Parathyroid adenoma (tissue), 2 donors: Measurements from ENCODE around the gene CYB5D1.

Experiments used
- H2AFZ ChIP-seq: fragments of 300-600 bp; sonication (generic); one replicate; pipeline ENCODE4 v1.7.0; 2017; ENCODE audit warnings: antibody characterized with exemption, mild to moderate bottlenecking
- H3K27ac ChIP-seq: fragments of 300-600 bp; sonication (generic); one replicate; pipeline ENCODE4 v1.7.0; 2017
- H3K27me3 ChIP-seq: fragments of 300-600 bp; sonication (generic); one replicate; pipeline ENCODE4 v1.7.0; 2017; ENCODE audit warnings: low read length; ENCODE audit not compliant: control insufficient read depth, insufficient read depth
- H3K36me3 ChIP-seq: fragments of 300-600 bp; sonication (generic); one replicate; pipeline ENCODE4 v1.7.0; 2017; ENCODE audit warnings: low read length; ENCODE audit not compliant: control insufficient read depth, insufficient read depth
- H3K4me1 ChIP-seq: fragments of 300-600 bp; sonication (generic); one replicate; pipeline ENCODE4 v1.7.0; 2017; ENCODE audit warnings: control low read depth
- H3K4me2 ChIP-seq: fragments of 300-600 bp; sonication (generic); one replicate; pipeline ENCODE4 v1.7.0; 2017; ENCODE audit warnings: low read length
- H3K4me3 ChIP-seq: fragments of 300-600 bp; sonication (generic); one replicate; pipeline ENCODE4 v1.7.0; 2017; ENCODE audit warnings: low read depth, low read length
- H3K79me2 ChIP-seq: fragments of 300-600 bp; sonication (generic); one replicate; pipeline ENCODE4 v1.7.0; 2017; ENCODE audit warnings: control low read depth
- H3K9ac ChIP-seq: fragments of 300-600 bp; sonication (generic); one replicate; pipeline ENCODE4 v1.7.0; 2017; ENCODE audit warnings: mild to moderate bottlenecking
- H3K9me3 ChIP-seq: fragments of 300-600 bp; sonication (generic); one replicate; pipeline ENCODE4 v1.7.0; 2017; ENCODE audit warnings: low read length; ENCODE audit not compliant: control insufficient read depth
- TF ChIP-seq, protein P1 (sequence below): fragments of 300-600 bp; sonication (generic); IDR thresholded peaks from one replicate; pipeline ENCODE4 v1.7.0; 2017; ENCODE audit warnings: antibody characterized with exemption, mild to moderate bottlenecking
- donor health status: primary hyperparathyroidism.

CYB5D1 gene

DNA sequence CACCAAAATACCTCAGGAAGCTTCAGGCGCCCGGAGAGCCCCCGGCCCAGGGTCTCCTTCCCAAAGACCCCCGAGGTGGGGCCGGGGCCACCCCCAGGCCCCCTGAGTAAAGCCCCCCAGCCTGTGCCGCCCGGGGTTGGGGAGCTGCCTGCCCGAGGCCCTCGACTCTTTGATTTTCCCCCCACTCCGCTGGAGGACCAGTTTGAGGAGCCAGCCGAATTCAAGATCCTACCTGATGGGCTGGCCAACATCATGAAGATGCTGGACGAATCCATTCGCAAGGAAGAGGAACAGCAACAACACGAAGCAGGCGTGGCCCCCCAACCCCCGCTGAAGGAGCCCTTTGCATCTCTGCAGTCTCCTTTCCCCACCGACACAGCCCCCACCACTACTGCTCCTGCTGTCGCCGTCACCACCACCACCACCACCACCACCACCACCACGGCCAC is 9.6 kb upstream of the CYB5D1 start:
- peaks cover 13% of the 10 kb centered on the region for H3K4me1 ChIP-seq
- TF ChIP-seq, protein P1, sequence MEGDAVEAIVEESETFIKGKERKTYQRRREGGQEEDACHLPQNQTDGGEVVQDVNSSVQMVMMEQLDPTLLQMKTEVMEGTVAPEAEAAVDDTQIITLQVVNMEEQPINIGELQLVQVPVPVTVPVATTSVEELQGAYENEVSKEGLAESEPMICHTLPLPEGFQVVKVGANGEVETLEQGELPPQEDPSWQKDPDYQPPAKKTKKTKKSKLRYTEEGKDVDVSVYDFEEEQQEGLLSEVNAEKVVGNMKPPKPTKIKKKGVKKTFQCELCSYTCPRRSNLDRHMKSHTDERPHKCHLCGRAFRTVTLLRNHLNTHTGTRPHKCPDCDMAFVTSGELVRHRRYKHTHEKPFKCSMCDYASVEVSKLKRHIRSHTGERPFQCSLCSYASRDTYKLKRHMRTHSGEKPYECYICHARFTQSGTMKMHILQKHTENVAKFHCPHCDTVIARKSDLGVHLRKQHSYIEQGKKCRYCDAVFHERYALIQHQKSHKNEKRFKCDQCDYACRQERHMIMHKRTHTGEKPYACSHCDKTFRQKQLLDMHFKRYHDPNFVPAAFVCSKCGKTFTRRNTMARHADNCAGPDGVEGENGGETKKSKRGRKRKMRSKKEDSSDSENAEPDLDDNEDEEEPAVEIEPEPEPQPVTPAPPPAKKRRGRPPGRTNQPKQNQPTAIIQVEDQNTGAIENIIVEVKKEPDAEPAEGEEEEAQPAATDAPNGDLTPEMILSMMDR = no peak
- no peaks in the 10 kb centered on the region for H3K27me3 ChIP-seq
- no peak overlapping the region for H3K9ac ChIP-seq
- no peak overlapping the region for H2AFZ ChIP-seq
- no peak overlapping the region for H3K27ac ChIP-seq
- peaks cover 3% of the 10 kb centered on the region for H3K79me2 ChIP-seq
- H3K4me2 ChIP-seq = no peak overlapping the region
- no peak overlapping the region for H3K4me3 ChIP-seq
- H3K36me3 ChIP-seq = no peaks in the 10 kb centered on the region
- no peaks in the 10 kb centered on the region for H3K9me3 ChIP-seq

DNA sequence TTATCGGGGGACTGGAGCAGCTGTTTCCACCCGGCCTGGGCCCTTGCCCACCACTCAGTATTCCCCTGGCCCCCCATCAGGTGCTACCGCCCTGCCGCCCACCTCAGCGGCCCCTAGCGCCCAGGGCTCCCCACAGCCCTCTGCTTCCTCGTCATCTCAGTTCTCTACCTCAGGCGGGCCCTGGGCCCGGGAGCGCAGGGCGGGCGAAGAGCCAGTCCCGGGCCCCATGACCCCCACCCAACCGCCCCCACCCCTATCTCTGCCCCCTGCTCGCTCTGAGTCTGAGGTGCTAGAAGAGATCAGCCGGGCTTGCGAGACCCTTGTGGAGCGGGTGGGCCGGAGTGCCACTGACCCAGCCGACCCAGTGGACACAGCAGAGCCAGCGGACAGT is 9.1 kb upstream of the CYB5D1 start:
- TF ChIP-seq, protein P1 = no peak
- H3K9ac ChIP-seq = no peak overlapping the region
- no peak overlapping the region for H3K27ac ChIP-seq
- peaks cover 3% of the 10 kb centered on the region for H3K79me2 ChIP-seq
- no peak overlapping the region for H2AFZ ChIP-seq
- H3K9me3 ChIP-seq = no peaks in the 10 kb centered on the region
- no peaks in the 10 kb centered on the region for H3K36me3 ChIP-seq
- no peak overlapping the region for H3K4me3 ChIP-seq
- H3K27me3 ChIP-seq = no peaks in the 10 kb centered on the region
- no peak overlapping the region for H3K4me2 ChIP-seq
- peaks cover 13% of the 10 kb centered on the region for H3K4me1 ChIP-seq

DNA sequence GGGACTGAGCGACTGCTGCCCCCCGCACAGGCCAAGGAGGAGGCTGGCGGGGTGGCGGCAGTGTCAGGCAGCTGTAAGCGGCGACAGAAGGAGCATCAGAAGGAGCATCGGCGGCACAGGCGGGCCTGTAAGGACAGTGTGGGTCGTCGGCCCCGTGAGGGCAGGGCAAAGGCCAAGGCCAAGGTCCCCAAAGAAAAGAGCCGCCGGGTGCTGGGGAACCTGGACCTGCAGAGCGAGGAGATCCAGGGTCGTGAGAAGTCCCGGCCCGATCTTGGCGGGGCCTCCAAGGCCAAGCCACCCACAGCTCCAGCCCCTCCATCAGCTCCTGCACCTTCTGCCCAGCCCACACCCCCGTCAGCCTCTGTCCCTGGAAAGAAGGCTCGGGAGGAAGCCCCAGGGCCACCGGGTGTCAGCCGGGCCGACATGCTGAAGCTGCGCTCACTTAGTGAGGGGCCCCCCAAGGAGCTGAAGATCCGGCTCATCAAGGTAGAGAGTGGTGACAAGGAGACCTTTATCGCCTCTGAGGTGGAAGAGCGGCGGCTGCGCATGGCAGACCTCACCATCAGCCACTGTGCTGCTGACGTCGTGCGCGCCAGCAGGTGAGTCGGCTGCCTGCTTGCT is 8.6 kb upstream of the CYB5D1 start:
- Histone ChIP-seq H3K27me3 (no peaks in the 10 kb centered on the region), H3K4me3 (no peak overlapping the region), H3K36me3 (no peaks in the 10 kb centered on the region), H3K9me3 (no peaks in the 10 kb centered on the region), H3K27ac (no peak overlapping the region), H3K79me2 (peaks cover under 1% of the 10 kb centered on the region), H2AFZ (no peak overlapping the region), H3K4me1 (peaks cover 13% of the 10 kb centered on the region), H3K9ac (no peak overlapping the region), H3K4me2 (no peak overlapping the region)
- TF ChIP-seq, protein P1 = no peak

DNA sequence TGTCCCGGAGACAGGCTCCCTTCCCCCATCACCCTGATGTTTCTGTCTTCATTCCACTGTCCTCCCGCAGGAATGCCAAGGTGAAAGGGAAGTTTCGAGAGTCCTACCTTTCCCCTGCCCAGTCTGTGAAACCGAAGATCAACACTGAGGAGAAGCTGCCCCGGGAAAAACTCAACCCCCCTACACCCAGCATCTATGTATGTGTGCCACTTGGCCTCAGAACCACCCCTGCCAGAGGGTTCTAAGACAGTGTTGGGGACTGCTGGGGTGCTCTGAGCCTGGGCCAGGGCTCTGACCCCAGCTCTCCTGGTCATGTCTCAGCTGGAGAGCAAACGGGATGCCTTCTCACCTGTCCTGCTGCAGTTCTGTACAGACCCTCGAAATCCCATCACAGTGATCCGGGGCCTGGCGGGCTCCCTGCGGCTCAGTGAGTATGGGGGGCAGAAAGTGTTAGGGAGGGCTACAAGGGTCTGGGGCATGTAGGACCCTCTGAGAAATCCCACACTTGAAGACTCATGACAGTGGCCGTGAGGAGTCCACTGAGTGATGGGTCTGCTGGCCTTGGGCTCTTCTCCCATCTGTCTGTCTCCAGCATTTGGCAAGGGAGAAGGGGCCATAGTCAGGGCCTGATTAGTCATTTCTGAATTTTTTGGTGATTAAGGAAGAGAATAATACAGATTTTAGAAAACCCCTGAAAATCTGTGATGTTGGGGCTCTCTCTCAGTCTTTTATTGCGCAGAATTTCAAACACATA is 7.9 kb upstream of the CYB5D1 start:
- Histone ChIP-seq H3K4me3 (no peak overlapping the region), H3K36me3 (no peaks in the 10 kb centered on the region), H3K9ac (no peak overlapping the region), H3K4me1 (peaks cover 13% of the 10 kb centered on the region), H3K4me2 (no peak overlapping the region), H3K79me2 (no peaks in the 10 kb centered on the region), H3K27me3 (no peaks in the 10 kb centered on the region), H3K27ac (no peak overlapping the region), H2AFZ (no peak overlapping the region), H3K9me3 (no peaks in the 10 kb centered on the region)
- TF ChIP-seq, protein P1 = no peak
